HepG2 (cell line): ENCODE measurements around the gene DTX4. TPM values are rescaled to one million over a fixed set of nuclear protein-coding genes. Genes with fewer than 3 reads are reported as not detected.

Source experiments
- CENPT ChIP-seq: sonication (generic); formaldehyde crosslinking; IDR thresholded peaks from 2 replicates; pipeline ENCODE4 v1.8.0; 2022; ENCODE audit warnings: low read depth, mild to moderate bottlenecking, moderate library complexity, missing genetic modification reagents
- CHD4 ChIP-seq: fragments of 200-600 bp; sonication (generic); IDR thresholded peaks from 2 replicates; pipeline ENCODE4 v1.7.0; 2017; ENCODE audit warnings: mild to moderate bottlenecking, low read length, borderline replicate concordance
- ERF ChIP-seq: IDR thresholded peaks from 2 replicates; pipeline ENCODE4 v1.6.1; 2018; ENCODE audit warnings: missing biosample characterization, missing genetic modification reagents
- ETV5 ChIP-seq: IDR thresholded peaks from 2 replicates; pipeline ENCODE4 v1.6.1; 2018; ENCODE audit warnings: missing biosample characterization, missing genetic modification reagents, inconsistent platforms, borderline replicate concordance
- FOXK1 ChIP-seq: sonication (generic); formaldehyde crosslinking; IDR thresholded peaks from 2 replicates; pipeline ENCODE4 v1.4.0; 2020; ENCODE audit warnings: low read depth, missing genetic modification reagents, borderline replicate concordance
- HNF4G ChIP-seq, 2 experiments: sonication (generic) in 1 of 2; formaldehyde crosslinking in 1 of 2; IDR thresholded peaks; 2 replicates each; pipeline versions ENCODE4 v1.4.0 to v1.6.1; 2011 to 2020; ENCODE audit warnings: borderline replicate concordance in 2 of 2, low read depth in 2 of 2, mild to moderate bottlenecking in 2 of 2, low read length in 1 of 2, missing genetic modification reagents in 1 of 2, moderate library complexity in 1 of 2
- NFIC ChIP-seq: IDR thresholded peaks from 2 replicates; pipeline ENCODE4 v1.6.1; 2012; ENCODE audit warnings: mild to moderate bottlenecking, low read length, inconsistent platforms
- NFRKB ChIP-seq: fragments of 450-650 bp; IDR thresholded peaks from 2 replicates; pipeline ENCODE4 v1.6.1; 2017
- SRF ChIP-seq: IDR thresholded peaks from 2 replicates; pipeline ENCODE4 v1.6.1; 2011; ENCODE audit warnings: mild to moderate bottlenecking, low read depth, low read length, moderate library complexity
- ZNF180 ChIP-seq: sonication (generic); formaldehyde crosslinking; IDR thresholded peaks from 2 replicates; pipeline ENCODE4 v1.4.0; 2020; ENCODE audit warnings: low read depth, missing genetic modification reagents, borderline replicate concordance
- ZNF296 ChIP-seq: sonication (generic); formaldehyde crosslinking; conservative IDR thresholded peaks from 2 replicates; pipeline ENCODE4 v1.5.0; 2020; ENCODE audit warnings: mild to moderate bottlenecking, missing genetic modification reagents
- ZNF33A ChIP-seq: sonication (generic); formaldehyde crosslinking; IDR thresholded peaks from 2 replicates; pipeline ENCODE4 v1.5.1; 2020; ENCODE audit warnings: missing genetic modification reagents, mild to moderate bottlenecking, moderate library complexity, borderline replicate concordance
- ZNF563 ChIP-seq: sonication (generic); formaldehyde crosslinking; IDR thresholded peaks from 2 replicates; pipeline ENCODE4 v1.8.0; 2022; ENCODE audit warnings: mild to moderate bottlenecking, moderate library complexity, missing genetic modification reagents
- ZNF607 ChIP-seq: sonication (generic); formaldehyde crosslinking; IDR thresholded peaks from 2 replicates; pipeline ENCODE4 v1.5.1; 2020; ENCODE audit warnings: missing genetic modification reagents, mild to moderate bottlenecking, borderline replicate concordance
- ZNF788 ChIP-seq: sonication (generic); formaldehyde crosslinking; IDR thresholded peaks from 2 replicates; pipeline ENCODE4 v1.5.0; 2020; ENCODE audit warnings: mild to moderate bottlenecking, missing genetic modification reagents, borderline replicate concordance
- polyA plus RNA-seq, 8 experiments: library from polyadenylated mRNA; depleted of rRNA in 3 of 8; stranded (reverse) in 7 of 8; unstranded in 1 of 8; fragments of >200 nt; fragmentation: Illumina TruSeq in 4 of 8; extraction: Trizol in 4 of 8; gene quantifications; 2 replicates each; pipeline versions ENCODE4 v1.2.1 to v1.2.3, GENCODE V29; 2011 to 2016; ENCODE audit warnings: low read depth in 4 of 8, missing spikeins in 1 of 8, mixed read lengths in 1 of 8; ENCODE audit not compliant: insufficient read depth in 1 of 8
- total RNA-seq, 5 experiments: library from RNA; depleted of rRNA; stranded (reverse); fragments of >200 nt; fragmentation: Illumina TruSeq; extraction: Trizol; gene quantifications; 2 replicates each; pipeline ENCODE4 v1.2.3, GENCODE V29; 2016; ENCODE audit warnings: low read depth in 1 of 5
- TF ChIP-seq, protein P1 (sequence below): sonication (generic); formaldehyde crosslinking; conservative IDR thresholded peaks from 2 replicates; pipeline ENCODE4 v1.5.0; 2020; ENCODE audit warnings: missing genetic modification reagents
- TF ChIP-seq, protein P2 (sequence below): sonication (generic); formaldehyde crosslinking; IDR thresholded peaks from 2 replicates; pipeline ENCODE4 v1.8.0; 2022; ENCODE audit warnings: missing genetic modification reagents, mild to moderate bottlenecking, moderate library complexity, borderline replicate concordance
- TF ChIP-seq, protein P3 (sequence below): IDR thresholded peaks from 2 replicates; pipeline ENCODE4 v1.6.1; 2016; ENCODE audit warnings: mild to moderate bottlenecking, missing biosample characterization, missing genetic modification reagents
- TF ChIP-seq, protein P4 (sequence below): IDR thresholded peaks from 2 replicates; pipeline ENCODE4 v1.6.1; 2016; ENCODE audit warnings: low read depth, missing genetic modification reagents, missing compliant biosample characterization

The DTX4 gene
- total and polyA plus RNA-seq, 2 of the 13 experiments (the other 11 are each of a cell fraction or from before 2014, with no cell fraction given), result 0.67 to 5.6 TPM

DNA sequence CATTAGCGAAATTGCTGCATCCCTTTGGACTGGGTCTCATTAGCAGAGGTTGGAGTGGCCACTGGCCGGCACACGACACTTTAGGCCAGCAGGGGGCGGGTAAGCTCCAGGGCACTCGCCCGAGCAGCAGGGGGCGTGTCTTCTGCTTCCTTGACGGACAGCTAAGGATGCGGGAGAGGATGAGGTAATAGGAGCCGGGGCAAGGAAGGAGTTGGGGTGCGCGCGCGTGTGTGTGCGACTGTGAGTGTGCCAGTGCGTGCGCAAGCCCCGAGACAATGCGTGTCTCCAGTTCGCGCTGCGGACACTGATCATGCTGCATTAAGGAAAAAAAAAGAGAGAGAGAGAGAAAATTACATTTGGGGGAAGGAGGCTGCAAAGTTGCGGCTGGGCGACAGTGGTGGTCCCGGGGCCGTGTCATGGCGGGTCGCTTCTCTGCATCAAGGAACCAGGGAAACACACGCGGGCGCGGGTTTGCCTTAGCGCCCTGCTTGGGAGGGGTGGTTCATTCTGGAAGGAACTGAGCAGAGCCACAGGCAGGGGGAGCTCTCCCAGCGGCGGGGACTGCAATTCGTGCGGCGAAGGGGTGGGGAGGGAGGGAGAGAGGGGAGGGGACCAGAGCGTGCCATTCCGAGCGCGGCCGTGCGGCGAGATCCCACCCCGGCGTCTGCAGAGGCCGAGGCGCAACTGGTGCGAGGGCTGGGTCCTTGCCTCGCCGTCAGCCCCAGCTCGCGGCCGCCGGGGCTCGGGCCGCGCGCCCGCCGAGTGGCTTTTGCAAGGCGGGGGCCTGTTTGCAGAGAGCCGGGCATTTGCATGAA is at the start of gene DTX4 (continued):
- TF ChIP-seq, protein P1, sequence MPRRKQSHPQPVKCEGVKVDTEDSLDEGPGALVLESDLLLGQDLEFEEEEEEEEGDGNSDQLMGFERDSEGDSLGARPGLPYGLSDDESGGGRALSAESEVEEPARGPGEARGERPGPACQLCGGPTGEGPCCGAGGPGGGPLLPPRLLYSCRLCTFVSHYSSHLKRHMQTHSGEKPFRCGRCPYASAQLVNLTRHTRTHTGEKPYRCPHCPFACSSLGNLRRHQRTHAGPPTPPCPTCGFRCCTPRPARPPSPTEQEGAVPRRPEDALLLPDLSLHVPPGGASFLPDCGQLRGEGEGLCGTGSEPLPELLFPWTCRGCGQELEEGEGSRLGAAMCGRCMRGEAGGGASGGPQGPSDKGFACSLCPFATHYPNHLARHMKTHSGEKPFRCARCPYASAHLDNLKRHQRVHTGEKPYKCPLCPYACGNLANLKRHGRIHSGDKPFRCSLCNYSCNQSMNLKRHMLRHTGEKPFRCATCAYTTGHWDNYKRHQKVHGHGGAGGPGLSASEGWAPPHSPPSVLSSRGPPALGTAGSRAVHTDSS (CRISPR knock-in tag), result no peak
- no peak for TF ChIP-seq HNF4G (IDR thresholded peaks at IDR 0.05; ENCODE audit: borderline replicate concordance, low read depth, low read length)
- TF ChIP-seq HNF4G (CRISPR knock-in tag; IDR thresholded peaks at IDR 0.05; ENCODE audit: borderline replicate concordance, low read depth), result no peak
- TF ChIP-seq, protein P2, sequence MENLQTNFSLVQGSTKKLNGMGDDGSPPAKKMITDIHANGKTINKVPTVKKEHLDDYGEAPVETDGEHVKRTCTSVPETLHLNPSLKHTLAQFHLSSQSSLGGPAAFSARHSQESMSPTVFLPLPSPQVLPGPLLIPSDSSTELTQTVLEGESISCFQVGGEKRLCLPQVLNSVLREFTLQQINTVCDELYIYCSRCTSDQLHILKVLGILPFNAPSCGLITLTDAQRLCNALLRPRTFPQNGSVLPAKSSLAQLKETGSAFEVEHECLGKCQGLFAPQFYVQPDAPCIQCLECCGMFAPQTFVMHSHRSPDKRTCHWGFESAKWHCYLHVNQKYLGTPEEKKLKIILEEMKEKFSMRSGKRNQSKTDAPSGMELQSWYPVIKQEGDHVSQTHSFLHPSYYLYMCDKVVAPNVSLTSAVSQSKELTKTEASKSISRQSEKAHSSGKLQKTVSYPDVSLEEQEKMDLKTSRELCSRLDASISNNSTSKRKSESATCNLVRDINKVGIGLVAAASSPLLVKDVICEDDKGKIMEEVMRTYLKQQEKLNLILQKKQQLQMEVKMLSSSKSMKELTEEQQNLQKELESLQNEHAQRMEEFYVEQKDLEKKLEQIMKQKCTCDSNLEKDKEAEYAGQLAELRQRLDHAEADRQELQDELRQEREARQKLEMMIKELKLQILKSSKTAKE, result no peak
- TF ChIP-seq NFRKB, result no peak
- TF ChIP-seq, protein P3, sequence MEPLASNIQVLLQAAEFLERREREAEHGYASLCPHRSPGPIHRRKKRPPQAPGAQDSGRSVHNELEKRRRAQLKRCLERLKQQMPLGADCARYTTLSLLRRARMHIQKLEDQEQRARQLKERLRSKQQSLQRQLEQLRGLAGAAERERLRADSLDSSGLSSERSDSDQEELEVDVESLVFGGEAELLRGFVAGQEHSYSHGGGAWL (CRISPR knock-in tag), result peak; percentile 53; the same call in 1 of the 2 replicates
- TF ChIP-seq ETV5, result no peak; the same call in 1 of the 2 replicates
- 0 out of 2 replicates have a peak, but pooled peaks have one; percentile 59 for TF ChIP-seq ZNF788 (CRISPR knock-in tag)
- TF ChIP-seq, protein P4, sequence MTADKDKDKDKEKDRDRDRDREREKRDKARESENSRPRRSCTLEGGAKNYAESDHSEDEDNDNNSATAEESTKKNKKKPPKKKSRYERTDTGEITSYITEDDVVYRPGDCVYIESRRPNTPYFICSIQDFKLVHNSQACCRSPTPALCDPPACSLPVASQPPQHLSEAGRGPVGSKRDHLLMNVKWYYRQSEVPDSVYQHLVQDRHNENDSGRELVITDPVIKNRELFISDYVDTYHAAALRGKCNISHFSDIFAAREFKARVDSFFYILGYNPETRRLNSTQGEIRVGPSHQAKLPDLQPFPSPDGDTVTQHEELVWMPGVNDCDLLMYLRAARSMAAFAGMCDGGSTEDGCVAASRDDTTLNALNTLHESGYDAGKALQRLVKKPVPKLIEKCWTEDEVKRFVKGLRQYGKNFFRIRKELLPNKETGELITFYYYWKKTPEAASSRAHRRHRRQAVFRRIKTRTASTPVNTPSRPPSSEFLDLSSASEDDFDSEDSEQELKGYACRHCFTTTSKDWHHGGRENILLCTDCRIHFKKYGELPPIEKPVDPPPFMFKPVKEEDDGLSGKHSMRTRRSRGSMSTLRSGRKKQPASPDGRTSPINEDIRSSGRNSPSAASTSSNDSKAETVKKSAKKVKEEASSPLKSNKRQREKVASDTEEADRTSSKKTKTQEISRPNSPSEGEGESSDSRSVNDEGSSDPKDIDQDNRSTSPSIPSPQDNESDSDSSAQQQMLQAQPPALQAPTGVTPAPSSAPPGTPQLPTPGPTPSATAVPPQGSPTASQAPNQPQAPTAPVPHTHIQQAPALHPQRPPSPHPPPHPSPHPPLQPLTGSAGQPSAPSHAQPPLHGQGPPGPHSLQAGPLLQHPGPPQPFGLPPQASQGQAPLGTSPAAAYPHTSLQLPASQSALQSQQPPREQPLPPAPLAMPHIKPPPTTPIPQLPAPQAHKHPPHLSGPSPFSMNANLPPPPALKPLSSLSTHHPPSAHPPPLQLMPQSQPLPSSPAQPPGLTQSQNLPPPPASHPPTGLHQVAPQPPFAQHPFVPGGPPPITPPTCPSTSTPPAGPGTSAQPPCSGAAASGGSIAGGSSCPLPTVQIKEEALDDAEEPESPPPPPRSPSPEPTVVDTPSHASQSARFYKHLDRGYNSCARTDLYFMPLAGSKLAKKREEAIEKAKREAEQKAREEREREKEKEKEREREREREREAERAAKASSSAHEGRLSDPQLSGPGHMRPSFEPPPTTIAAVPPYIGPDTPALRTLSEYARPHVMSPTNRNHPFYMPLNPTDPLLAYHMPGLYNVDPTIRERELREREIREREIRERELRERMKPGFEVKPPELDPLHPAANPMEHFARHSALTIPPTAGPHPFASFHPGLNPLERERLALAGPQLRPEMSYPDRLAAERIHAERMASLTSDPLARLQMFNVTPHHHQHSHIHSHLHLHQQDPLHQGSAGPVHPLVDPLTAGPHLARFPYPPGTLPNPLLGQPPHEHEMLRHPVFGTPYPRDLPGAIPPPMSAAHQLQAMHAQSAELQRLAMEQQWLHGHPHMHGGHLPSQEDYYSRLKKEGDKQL (CRISPR knock-in tag), result no peak
- TF ChIP-seq ERF, result no peak
- no peak for TF ChIP-seq SRF
- no peak for TF ChIP-seq NFIC
- no peak for TF ChIP-seq ZNF607 (CRISPR knock-in tag)
- no peak for TF ChIP-seq ZNF296 (CRISPR knock-in tag)
- peak; percentile 78; the same call in 1 of the 2 replicates for TF ChIP-seq ZNF563 (CRISPR knock-in tag)
- no peak for TF ChIP-seq CENPT
- TF ChIP-seq ZNF33A (CRISPR knock-in tag), result no peak
- no peak; the same call in 1 of the 2 replicates for TF ChIP-seq CHD4
- TF ChIP-seq FOXK1 (CRISPR knock-in tag), result no peak
- TF ChIP-seq ZNF180 (CRISPR knock-in tag), result no peak
